ENCODE measurements around the gene CNTN5. TPM values are rescaled to one million over a fixed set of nuclear protein-coding genes. Genes with fewer than 3 reads are reported as not detected.
"Not testable (repeated sequence)": the region's sequence is repeated elsewhere in the genome, so short reads cannot be mapped to it uniquely, and the experiment has no call there.

CNTN5 gene
- total and polyA plus RNA-seq, 2 experiments from 2014 or later: 9.6 to 10.6 TPM

GRCh38 chr11:99814738-99815137, 794.0 kb downstream of the CNTN5 start:
- H3K4me3 ChIP-seq: no peak overlapping the region
- H3K36me3 ChIP-seq (replicated peaks; ENCODE audit: insufficient read depth, low read depth): no peaks in the 10 kb centered on the region
- no peaks in the 10 kb centered on the region for H3K79me2 ChIP-seq
- no peaks in the 10 kb centered on the region for H3K4me1 ChIP-seq (ENCODE audit: insufficient read depth)
- H4K20me1 ChIP-seq (ENCODE audit: insufficient read depth, poor library complexity, severe bottlenecking): no peaks in the 10 kb centered on the region
- H3K27me3 ChIP-seq: no peaks in the 10 kb centered on the region
- no peaks in the 10 kb centered on the region for H3K9me3 ChIP-seq (ENCODE audit: low read depth)
- no peak overlapping the region for H2AFZ ChIP-seq
- 64% methylated on average over 5 of the region's 5 CpGs for WGBS (ENCODE audit: low lambda C conversion rate, missing lambda C conversion rate)
- TF ChIP-seq EZH2 (IDR thresholded peaks at IDR 0.05; ENCODE audit: borderline replicate concordance) (no peak), CTCF (IDR thresholded peaks at IDR 0.05; ENCODE audit: poor library complexity) (peak; percentile 18)
- no peaks in the 10 kb centered on the region for H3K9me2 ChIP-seq (replicated peaks; ENCODE audit: insufficient read depth)
- no peak overlapping the region for H3K27ac ChIP-seq
- no peak overlapping the region for H3K4me2 ChIP-seq
- no peak for DNase-seq (ENCODE audit: low spot score)

- no peak for DNase-seq (ENCODE audit: low spot score)
- Histone ChIP-seq H3K9me3 (ENCODE audit: low read depth) (no peaks in the 10 kb centered on the region), H3K4me1 (ENCODE audit: insufficient read depth) (no peaks in the 10 kb centered on the region), H3K27me3 (no peaks in the 10 kb centered on the region), H3K36me3 (replicated peaks; ENCODE audit: insufficient read depth, low read depth) (no peaks in the 10 kb centered on the region), H2AFZ (no peak overlapping the region), H3K27ac (no peak overlapping the region), H3K9me2 (replicated peaks; ENCODE audit: insufficient read depth) (no peaks in the 10 kb centered on the region), H3K4me2 (no peak overlapping the region), H3K4me3 (no peak overlapping the region), H3K79me2 (no peaks in the 10 kb centered on the region), H4K20me1 (ENCODE audit: insufficient read depth, poor library complexity, severe bottlenecking) (no peaks in the 10 kb centered on the region)
- no peak for TF ChIP-seq EZH2phosphoT487 (IDR thresholded peaks at IDR 0.05; ENCODE audit: low read depth, severe bottlenecking, unreplicated experiment)
- no peak for TF ChIP-seq CTCF (IDR thresholded peaks at IDR 0.05; ENCODE audit: poor library complexity)
- no peak for TF ChIP-seq EZH2 (IDR thresholded peaks at IDR 0.05; ENCODE audit: borderline replicate concordance)
Measured at GRCh38 chr11:99818991-99819390, 798.2 kb downstream of the CNTN5 start.

- no peaks in the 10 kb centered on the region for H3K36me3 ChIP-seq (replicated peaks; ENCODE audit: insufficient read depth, low read depth)
- TF ChIP-seq EZH2phosphoT487 (IDR thresholded peaks at IDR 0.05; ENCODE audit: low read depth, severe bottlenecking, unreplicated experiment): no peak
- no peak for TF ChIP-seq CTCF (IDR thresholded peaks at IDR 0.05; ENCODE audit: poor library complexity)
- TF ChIP-seq EZH2 (IDR thresholded peaks at IDR 0.05; ENCODE audit: borderline replicate concordance): no peak
- no peaks in the 10 kb centered on the region for H3K4me1 ChIP-seq (ENCODE audit: insufficient read depth)
- H2AFZ ChIP-seq: no peak overlapping the region
- no peak overlapping the region for H3K4me2 ChIP-seq
- H3K9me3 ChIP-seq (ENCODE audit: low read depth): no peaks in the 10 kb centered on the region
- H3K4me3 ChIP-seq: no peak overlapping the region
- no peak overlapping the region for H3K27ac ChIP-seq
- DNase-seq (ENCODE audit: low spot score): no peak
- no peaks in the 10 kb centered on the region for H3K79me2 ChIP-seq
- H3K9me2 ChIP-seq (replicated peaks; ENCODE audit: insufficient read depth): no peaks in the 10 kb centered on the region
- WGBS (ENCODE audit: low lambda C conversion rate, missing lambda C conversion rate): 86% methylated on average over 6 of the region's 6 CpGs
- H4K20me1 ChIP-seq (ENCODE audit: insufficient read depth, poor library complexity, severe bottlenecking): no peaks in the 10 kb centered on the region
- H3K27me3 ChIP-seq: no peaks in the 10 kb centered on the region
Measured at GRCh38 chr11:99822846-99823565, 802.3 kb downstream of the CNTN5 start.

- H2AFZ ChIP-seq; H3K27me3 ChIP-seq; DNase-seq (ENCODE audit: low spot score); H3K36me3 ChIP-seq (replicated peaks; ENCODE audit: insufficient read depth, low read depth); H3K9me2 ChIP-seq (replicated peaks; ENCODE audit: insufficient read depth); H3K4me3 ChIP-seq; H3K4me2 ChIP-seq; H3K27ac ChIP-seq; H3K79me2 ChIP-seq; H4K20me1 ChIP-seq (ENCODE audit: insufficient read depth, poor library complexity, severe bottlenecking); H3K4me1 ChIP-seq (ENCODE audit: insufficient read depth); H3K9me3 ChIP-seq (ENCODE audit: low read depth): not testable (repeated sequence)
Measured at GRCh38 chr11:99836739-99837138, 816.0 kb downstream of the CNTN5 start.

Data from hepatocyte (in vitro differentiated cells).